Middle frontal gyrus (tissue), 1 donor: ENCODE data around the gene SLC34A3.
A peak's percentile ranks its signal among the peaks of the same experiment; 100 is the strongest.
"Not testable (repeated sequence)": the region's sequence is repeated elsewhere in the genome, so short reads cannot be mapped to it uniquely, and the experiment has no call there.

Experiments used
- DNase-seq: peaks from one replicate; pipeline ENCODE4 v3.0.0-alpha.2; 2015; ENCODE audit warnings: low spot score; ENCODE audit errors: extremely low spot score

SLC34A3 gene

DNA sequence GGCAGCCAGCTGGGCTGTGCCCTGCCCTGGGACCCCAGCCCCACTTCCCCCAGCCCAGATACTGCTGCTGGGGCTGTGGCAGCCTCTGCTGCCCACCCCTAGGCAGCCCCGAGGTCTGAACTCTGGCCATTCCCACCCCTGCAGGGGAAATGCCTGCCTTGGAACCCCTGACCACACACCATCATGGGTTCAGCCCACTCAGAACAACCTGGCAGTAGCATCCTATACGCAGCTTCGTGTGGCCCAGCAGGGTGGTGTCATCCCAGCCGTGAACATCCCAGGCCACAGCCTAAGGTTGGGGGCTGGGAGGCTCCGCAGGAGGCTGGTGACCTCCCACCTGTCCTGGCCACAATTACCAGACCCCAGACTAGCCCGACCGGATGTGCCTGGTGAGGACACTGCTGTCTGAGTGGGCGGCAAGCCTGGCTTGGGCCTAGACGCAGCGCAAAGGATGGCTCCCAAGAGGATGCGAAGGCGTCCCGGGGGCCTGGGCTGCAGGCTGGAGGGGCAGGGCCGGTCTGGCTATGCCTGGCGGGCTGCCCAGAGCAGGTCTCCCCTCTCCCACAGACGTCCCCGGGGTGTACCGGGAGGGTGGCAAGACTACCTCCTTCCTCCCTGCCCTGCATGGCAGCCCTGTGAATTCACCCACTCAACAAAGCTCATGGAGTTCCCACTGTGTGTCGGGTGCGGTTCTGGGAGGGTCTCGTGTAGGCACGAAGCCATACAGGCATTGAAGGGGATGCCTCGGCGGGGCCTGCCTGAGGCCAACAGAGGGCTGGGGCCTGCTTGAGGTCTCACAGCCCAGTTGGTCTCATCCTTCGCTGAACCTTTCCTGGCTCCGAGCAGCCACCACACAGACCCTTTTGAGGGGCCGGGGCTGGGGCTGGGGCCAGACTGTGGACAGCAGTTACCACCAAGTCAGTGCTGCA lies 1.5 kb upstream of the SLC34A3 start:
- DNase-seq, result no peak

DNA sequence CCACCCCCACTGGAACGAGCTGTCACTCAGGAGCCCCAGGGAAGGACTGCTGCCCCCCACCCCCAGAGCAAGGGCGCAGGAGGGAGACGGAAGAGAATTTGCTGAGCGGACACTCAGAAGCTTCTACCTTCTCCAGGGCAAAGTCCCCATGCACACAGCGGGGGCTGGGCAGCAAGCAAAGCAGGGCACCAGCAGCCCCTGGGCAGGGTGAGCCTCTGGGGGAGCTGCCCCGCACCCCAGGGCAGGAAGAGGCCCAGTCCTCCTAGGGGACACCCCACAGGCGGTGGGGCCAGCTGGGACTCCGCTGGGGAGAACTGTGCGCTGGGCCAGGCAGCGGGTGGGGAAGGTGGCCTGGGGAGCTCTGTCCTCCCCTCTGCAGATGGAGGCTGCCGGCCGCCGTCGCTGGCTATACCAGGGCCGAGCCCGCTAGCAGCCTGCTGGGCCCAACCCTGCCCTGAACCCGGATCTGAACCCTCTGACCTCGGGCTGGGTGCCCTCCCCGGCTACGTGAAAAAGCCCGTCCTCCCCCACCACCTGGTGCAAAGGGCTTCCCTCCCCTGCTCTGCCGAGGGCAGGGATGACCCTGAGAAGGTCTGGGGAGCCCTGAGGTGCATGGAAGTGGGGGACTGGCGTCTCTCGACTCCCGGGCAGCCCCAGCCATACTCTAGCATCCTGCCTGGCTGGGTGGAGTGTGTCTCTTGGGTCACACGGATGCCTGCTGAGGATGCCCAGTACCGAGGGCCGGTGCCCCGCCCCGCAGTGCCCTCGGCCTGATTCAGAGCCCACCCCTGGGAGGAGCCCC lies 597 bp upstream of the SLC34A3 start:
- no peak for DNase-seq

DNA sequence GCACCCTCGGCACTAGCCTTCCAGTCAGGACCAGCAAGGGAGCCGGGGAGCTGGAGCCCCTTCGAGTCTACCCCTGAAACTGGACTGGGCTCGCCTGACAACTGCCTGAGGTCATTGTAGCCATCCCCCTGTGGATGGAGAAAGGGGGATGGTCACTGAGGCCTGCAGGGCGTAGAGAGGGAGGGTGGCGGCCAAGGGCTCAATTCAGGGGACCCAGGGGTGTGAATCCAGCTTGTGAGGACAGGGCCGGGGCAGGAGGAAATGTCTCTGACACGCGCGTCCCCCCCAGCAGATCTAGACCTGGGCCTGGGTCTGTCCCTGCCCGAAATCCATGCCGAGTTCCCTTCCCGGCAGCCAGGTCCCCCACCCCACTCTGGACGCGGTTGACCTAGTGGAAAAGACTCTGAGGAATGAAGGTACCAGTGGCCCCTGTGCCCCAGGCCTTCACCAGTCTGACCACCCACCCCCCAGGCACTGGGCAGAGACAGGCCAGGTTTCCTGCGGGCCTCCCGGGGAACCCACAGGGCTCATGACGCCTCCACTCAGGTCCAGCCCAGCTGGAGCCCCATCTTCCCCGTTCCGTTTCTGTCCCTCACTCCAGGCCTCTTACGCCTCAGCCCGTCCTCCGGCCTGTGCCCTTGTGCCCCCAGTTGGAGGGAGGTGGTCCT lies 805 bp downstream of the SLC34A3 start:
- DNase-seq, result no peak

DNA sequence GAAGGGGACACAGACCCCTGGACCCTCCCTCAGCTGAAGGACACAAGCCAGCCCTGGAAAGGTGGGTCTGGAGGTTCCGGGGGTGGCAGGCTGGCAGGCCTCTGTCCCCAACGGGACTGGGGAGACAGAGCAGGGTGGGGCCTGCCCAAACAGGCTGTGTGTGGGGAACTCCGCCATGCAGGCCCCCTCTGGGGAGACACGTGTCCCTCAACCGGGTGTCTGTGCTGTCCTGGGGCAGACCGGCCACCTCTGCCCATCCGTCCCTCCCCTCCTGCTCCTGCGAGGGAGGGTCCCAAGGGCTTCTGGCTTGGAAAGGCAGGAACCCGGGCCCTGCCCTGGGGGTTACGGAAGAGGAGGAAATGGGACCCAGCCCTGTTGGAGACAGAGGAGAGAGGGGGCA lies 1.4 kb downstream of the SLC34A3 start:
- DNase-seq, result no peak

DNA sequence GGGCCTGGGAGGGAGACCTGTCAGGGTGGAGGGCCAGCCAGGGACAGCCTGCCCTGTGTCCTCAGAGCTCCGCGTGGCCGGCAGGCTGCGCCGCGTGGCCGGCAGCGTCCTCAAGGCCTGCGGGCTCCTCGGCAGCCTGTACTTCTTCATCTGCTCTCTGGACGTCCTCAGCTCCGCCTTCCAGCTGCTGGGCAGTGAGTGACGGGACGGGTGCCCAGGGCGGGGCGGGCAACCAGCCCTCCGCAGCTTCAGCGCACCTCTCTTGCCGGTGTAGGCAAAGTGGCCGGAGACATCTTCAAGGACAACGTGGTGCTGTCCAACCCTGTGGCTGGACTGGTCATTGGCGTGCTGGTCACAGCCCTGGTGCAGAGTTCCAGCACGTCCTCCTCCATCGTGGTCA lies 1.8 kb downstream of the SLC34A3 start:
- DNase-seq, result no peak

DNA sequence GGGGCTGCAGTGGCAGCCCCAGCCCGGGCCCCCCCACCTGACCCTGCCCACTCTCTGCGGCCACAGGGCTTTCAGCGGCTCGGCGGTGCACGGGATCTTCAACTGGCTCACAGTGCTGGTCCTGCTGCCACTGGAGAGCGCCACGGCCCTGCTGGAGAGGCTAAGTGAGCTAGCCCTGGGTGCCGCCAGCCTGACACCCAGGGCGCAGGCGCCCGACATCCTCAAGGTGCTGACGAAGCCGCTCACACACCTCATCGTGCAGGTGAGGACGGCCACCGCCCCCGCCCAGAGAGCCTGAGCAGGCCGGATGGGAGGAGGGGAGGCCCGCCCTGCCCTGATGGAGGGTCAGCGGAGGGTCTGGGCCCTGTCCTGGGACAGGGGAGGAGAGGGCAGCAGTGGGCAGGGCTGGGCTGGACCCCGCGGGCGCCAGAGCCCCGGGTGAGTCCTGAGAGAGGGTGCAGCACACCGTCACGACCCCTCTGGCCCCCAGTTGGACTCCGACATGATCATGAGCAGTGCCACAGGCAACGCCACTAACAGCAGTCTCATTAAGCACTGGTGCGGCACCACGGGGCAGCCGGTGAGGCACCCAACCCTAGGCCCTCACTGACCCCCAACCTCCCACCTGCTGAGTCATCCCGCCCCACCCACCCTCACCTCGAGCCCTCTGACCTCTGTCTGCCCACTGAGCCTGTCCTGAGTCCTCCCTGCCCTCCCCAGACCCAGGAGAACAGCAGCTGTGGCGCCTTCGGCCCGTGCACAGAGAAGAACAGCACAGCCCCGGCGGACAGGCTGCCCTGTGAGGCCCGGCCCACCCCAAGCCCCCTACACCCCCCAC lies 2.7 kb downstream of the SLC34A3 start:
- DNase-seq, result no peak

DNA sequence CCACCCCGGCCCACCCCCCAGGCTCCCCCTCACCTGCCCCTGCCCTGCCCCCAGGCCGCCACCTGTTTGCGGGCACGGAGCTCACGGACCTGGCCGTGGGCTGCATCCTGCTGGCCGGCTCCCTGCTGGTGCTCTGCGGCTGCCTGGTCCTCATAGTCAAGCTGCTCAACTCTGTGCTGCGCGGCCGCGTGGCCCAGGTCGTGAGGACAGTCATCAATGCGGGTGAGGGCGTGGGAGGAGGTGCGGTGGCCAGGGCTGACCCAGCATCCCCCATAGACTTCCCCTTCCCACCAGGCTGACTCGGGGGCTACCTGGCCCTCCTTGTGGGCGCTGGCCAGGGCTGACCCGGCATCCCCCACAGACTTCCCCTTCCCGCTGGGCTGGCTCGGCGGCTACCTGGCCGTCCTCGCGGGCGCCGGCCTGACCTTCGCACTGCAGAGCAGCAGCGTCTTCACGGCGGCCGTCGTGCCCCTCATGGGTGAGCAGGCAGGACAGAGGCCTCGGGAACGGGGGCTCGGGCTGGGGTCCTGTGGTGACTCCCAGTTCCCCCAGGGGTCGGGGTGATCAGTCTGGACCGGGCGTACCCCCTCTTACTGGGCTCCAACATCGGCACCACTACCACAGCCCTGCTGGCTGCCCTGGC lies 3.5 kb downstream of the SLC34A3 start:
- DNase-seq, result no peak

DNA sequence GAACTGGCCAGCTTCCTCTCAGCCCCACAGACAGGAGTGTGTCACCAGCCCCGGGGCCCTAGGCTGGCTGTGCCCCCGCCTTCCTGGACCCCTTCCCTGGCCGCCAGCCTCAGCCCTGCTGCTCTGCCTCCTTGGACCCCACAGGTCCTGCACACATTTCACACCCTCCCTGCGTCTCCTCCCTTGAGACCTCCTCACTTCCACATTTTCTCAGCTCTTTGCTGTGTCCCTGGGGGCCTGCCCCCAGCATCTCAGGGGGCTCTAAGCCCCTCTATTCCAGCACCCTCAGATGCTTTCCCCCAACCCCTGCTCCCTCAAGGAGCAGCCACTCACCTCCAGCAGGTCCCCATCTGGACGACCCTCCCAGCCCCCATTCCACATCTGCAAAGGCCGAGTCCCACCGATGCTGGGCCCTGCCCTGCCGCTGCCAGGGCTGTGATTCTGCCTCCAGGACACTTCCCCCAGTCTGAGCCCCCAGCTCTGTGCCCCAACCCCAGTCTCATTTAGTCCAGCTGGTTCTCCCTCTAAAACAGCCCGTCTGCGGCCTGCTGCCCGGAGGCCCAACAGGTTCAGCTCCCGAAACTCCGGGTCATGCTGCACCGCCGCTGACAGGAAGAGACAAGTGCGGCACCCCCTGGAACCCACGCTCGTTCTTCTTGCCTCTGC lies 4.2 kb downstream of the SLC34A3 start:
- no peak for DNase-seq

DNA sequence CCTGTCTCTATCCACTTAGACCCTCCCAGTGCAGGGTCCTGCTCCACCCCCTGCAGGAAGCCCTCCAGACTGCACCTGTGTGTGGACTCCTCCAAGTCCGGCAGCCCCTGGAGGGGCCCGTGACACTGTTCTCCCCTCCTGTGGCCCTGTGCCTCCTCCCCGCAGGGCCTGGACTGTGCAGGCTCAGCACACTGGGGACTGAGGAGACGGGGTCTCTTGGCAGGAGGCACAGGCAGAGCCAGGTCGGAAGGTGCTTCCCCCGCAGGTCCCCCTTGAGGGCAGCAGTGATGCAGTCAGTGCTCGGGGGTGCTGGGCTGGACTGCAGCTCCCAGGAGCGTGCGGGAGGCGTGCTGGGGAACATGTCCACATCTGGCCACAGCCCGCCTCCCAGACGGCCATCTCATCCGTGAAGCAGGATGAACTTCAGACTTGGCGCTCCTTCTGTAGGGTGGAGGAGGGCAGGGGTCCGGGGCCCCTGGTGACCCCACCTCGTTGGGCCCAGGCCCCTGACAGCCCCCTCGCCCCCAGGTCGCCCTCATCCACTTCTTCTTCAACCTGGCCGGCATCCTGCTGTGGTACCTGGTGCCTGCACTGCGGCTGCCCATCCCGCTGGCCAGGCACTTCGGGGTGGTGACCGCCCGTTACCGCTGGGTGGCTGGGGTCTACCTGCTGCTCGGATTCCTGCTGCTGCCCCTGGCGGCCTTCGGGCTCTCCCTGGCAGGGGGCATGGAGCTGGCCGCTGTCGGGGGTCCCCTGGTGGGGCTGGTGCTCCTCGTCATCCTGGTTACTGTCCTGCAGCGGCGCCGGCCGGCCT lies 4.9 kb downstream of the SLC34A3 start:
- DNase-seq, result no peak

DNA sequence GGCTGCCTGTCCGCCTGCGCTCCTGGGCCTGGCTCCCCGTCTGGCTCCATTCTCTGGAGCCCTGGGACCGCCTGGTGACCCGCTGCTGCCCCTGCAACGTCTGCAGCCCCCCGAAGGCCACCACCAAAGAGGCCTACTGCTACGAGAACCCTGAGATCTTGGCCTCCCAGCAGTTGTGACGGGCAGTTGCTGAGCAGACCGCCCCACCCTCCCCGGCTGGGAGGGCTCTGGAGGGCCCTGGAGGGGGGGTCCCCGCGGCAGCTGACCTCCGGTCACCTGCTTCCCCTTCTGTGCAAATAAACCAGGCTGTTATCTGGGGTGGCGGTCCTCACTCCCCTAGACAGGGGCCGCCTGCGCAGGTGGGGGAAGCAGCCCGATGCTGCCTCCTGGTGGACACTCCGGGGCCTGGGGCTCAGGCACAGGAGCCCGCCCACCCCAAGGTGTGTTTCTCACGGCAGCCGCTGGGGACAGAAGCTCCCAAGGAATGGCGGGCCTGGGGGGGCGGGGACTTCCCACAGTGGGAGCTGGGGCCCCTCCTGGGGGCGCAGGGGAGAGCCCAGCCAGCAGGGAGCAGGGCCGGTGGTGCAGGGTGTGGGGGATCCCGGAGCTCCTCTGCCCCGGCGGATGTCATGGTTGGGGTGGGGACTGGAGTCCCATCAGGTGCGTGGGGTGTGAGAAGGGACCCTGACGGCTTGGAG lies 5.7 kb downstream of the SLC34A3 start:
- DNase-seq, result peak; percentile 66

DNA sequence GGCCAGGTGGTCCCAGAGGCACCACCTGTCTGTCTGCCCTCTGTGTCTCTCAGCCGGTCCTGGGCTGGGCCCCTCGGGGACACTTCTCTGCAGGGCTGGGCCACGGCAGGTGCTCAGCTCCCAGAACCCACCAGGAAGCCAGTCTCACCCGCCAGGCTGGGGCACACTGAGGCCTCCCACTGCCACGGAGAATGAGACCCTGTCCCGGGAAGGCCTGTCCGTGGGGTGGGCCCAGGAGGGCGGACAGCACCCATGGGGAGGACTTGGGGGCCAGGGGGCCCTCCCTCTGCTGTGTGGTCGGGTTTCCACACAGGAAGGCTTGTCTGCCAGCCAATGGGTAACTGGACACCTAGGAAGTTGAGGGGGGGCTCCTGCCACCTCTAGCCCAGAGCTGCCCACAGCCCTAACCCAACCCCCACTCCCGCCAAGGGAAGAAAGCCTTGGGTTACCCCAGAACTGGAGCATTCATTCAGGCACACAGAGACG lies 6.3 kb downstream of the SLC34A3 start:
- no peak for DNase-seq

DNA sequence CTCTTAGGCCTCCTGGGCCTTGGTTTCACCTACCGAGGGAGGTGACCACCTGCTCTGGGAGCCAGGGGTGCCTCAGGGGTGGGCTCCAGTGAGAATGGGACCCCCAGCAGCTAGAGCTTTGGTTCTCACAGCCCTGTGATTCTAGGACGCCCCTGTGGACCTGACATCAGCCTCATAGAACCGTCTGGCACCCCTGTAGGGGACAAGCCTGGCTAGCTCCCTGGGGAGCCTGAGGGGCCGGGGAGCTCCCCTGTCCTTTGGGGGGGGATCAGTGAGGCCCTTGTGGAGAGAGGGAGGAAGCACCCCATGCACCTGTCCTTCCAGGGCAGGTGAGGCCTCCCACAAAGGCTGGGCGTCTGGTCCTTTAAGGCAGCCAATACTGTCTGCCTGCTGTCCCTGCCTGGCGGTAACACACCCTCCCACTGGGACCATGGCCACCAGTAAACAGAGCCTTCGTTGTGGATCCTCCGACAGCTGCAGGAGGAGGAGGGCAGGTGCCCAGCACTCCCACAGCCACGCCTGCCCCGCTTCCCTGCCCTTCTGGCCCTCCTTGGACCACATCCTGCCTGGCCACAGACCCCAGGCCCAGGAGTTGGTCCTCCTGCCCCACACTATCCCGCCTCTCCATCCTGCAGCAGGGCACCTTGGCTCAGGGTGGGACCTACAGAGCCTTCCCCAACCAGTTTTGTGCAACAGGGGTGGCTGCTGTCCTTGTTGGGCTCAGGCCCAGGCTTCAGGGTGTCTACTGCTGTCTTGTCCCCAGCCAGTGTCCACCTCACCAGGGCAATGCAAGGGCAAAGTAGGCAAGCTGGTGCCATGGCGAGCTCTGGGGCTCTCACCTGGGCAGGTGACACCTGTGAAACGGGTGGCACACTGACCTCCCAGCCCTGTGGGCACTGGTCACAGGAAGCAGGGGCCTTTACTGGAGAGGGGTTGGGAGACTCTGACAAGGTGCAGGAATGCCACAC lies 7.3 kb downstream of the SLC34A3 start:
- DNase-seq, result no peak

DNA sequence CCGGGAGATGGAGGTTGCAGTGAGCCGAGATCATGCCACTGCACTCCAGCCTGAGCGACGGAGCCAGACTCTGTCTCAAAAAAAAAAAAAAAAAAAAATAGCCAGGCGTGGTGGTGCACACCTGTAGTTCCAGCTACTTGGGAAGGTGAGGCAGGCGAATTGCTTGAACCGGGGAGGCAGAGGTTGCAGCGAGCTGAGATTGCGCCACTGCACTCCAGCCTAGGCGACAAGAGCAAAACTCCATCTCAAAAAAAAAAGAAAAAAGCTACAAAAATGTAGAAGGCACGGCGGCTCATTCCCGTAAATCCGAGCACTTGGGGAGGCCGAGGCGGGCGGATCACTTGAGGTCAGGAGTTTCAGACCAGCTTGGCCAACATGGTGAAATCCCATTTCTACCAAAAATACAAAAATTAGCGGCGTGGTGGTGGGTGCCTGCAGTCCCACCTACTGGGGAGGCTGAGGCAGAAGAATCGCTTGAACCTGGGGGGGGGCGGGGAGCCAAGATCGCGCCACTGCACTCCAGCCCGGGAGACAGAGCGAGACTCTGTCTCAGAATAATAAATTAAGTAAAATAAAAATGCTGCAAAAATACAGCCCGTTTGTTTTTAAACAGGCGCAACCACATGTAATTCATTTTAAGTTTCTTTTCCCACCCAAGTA lies 9.0 kb downstream of the SLC34A3 start:
- not testable (repeated sequence) for DNase-seq

DNA sequence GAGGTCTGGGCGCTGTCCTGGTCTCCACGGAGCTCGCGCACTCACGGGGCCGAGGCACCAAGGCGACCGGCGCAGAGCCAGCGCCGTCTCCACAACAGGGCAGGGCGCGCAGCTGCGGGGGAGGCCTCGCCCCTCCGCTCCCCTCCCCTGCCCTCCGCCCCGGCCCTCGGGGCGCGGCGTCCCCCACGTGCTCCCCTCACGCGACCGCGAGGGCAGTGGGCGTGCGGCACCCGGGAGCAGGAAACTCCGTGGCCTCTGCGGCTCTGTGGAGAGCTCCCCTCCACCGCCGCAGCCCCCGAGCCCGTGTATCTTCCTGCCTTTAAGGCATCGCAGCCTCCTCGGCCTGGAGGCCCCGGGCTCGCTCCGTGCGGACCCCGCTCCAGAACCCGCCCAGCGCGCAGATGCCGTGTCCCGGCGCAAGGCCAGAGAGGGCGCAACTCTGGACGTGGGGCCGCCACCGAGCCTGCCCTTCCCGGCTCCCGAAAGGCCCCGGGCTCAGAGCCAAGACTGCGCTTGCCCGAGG lies 9.7 kb downstream of the SLC34A3 start:
- DNase-seq, result peak; percentile 40

DNA sequence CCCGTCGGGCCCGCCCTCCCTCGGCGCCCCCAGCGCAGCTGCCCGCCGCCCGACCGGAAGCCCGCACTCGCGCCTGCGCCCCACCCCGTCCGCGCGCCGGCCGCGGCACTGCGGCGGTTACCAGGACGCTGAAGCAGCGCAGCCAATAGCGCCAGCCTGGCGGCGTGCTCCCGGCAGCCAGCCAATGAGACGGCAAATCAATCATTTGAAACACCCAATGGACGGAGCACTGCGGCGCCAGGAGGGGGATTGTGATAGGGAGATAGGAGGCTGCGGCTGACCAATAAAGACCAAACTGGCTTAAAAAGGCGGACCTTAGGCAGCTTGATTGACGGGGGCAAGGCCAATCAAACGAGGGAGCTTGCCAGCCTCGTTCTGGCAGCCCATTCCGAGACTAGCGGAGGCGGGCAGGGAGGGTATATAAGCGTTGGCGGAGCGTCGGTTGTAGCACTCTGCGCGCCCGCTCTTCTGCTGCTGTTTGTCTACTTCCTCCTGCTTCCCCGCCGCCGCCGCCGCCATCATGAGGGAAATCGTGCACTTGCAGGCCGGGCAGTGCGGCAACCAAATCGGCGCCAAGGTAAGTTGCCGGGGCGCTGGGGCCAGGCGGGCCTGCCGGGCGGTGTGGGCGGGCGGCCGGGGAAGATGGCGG lies 10.3 kb downstream of the SLC34A3 start, which contains the start of gene TUBB4B:
Gene TUBB4B, plus strand, starts transcription at position 447 of the 649 bp plus-strand sequence. Its CDS starts 74 bp downstream, at position 521.
- DNase-seq, result peak; percentile 98
